GM18498 (cell line): ENCODE results near the gene RNF224.

ENCODE experiments used
- ATAC-seq: cut with Tn5 transposase; IDR thresholded peaks from one replicate; pipeline ENCODE4 v1.9.1; 2021; ENCODE audit warnings: mild to moderate bottlenecking, moderate library complexity; ENCODE audit not compliant: unreplicated experiment

RNF224 gene

GRCh38 chr9:137227054-137227852 is at the start of gene RNF224:
Gene RNF224, plus strand, starts transcription at chr9:137227502. Its CDS starts 834 bp downstream, at chr9:137228336.
- no peak for ATAC-seq

DNA sequence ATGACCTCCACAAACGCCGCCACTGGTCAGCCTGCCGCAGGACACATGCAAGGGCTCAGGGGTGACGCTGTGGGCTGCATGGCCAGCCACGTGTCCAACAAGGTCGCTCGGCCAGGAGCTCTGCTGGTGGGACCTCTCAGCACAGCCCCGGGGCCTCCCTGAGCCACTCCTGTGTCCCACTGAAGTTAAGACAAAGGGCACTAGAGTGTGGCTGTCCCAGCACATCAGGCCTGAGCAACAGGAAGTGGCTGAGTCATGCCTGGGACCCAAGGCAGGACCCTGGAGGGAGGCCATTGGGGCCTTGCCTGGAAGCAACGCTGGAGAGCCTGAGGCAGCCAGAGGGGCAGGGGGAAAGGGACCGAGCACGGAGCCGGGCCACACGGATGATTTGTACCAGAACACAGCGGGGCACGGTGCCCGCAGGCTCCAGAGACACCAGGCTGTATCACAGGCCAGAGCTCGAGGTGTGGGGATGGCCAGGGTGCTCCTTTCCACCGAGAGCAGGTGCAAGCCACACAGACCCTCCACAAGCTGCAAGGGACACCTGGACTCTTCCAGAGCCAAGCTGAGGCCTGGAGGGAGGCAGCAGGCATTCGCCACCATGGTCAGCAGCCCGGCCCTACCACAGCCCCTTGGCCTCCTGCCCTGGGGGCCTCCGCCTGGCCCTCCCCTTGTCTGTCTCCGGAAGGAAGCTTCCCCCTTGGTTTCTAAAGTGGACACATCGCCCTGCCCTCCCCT is 48.9 kb upstream of the RNF224 start:
- no peak for ATAC-seq

DNA sequence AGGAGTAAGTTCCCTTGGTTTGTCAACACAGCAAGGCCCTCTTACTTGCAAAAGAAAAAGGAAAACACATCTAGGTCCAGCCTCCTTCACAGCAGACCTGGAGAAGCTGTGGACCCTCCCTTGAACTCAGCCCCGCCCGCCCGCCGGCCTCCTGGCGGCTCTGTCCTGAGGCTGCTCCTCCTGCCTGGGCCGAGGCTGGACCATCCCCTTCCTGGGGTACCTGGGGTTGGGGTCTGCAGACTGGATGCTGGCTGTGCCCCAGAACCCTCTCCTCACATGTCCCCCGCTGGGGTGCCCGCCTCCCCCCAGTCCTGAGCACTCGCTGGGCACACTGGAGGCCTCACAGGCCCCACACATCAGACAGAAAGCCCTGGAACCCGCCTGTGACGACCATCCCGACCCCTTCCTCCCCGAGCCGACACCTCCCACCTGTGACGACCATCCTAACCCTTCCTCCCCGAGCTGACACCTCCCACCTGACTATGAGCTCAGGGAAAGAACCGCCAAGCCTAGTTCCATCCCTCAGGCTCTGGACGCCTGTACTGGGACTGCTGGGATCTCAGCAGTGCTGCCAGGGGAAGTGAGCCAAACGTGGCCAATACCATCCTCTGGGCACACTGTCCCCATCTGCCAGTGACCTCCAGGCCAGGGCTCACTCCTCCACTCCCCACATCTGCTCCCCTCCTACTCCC is 48.2 kb upstream of the RNF224 start:
- no peak for ATAC-seq

GRCh38 chr9:137179761-137180160 is 47.5 kb upstream of the RNF224 start:
- ATAC-seq, result no peak

DNA sequence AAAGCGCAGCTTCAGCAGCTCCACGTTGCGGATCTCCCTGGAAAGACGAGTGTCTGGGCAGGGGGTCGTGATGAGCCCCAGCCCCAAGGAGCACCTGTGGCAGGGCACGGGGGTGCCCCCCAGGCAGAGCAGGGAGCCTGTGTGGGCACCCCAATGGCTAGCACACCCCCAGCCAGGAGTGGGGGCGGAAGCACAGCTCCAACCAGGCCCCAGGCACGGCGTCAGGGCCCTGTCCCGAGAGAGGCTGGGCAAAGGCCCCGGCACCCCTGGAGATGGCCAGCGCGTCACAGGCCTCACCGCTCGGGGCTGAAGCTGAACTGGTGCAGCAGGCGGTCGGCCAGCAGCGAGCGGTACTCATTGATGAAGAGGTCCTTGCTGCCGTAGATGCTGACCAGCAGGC is 46.8 kb upstream of the RNF224 start:
- no peak for ATAC-seq

DNA sequence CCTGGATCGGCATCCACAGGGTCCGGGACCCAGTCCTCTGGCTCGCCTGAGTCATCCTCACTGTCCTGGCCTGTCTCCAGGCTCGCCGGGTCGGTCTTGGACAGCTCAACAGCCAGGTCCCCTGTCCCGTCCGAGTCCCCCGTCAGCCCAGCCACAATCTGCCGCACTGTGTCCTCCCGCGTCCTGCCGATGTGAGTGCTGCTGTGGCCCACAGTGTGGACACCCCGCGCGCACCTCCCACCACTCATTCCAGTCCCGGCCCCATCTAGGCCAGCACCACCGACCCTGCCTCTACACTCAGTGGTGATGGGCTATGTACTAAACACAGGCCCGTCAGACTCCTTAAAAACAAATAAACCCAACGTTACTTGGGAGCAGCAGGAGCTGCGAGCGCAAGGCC is 45.6 kb upstream of the RNF224 start:
- ATAC-seq, result no peak

DNA sequence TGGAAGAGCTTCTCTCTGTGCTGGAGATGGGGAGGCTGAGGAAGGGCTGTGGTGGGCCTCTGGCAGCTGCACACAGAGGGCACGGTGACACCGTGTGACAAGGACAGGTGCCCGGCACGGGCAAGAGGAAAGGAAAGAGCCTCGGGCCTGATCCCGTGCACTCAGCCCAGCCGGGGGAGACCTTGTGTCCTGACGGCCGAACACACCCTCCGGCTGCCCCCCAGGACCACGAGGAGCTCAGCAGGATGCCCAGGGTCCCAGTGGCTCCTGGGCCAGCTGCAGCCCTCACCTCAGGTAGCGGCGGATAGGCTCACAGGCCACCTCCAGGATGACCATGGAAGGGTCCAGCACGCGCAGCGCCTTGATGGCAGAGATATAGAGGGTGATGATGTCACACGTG is 44.5 kb upstream of the RNF224 start:
- no peak for ATAC-seq

DNA sequence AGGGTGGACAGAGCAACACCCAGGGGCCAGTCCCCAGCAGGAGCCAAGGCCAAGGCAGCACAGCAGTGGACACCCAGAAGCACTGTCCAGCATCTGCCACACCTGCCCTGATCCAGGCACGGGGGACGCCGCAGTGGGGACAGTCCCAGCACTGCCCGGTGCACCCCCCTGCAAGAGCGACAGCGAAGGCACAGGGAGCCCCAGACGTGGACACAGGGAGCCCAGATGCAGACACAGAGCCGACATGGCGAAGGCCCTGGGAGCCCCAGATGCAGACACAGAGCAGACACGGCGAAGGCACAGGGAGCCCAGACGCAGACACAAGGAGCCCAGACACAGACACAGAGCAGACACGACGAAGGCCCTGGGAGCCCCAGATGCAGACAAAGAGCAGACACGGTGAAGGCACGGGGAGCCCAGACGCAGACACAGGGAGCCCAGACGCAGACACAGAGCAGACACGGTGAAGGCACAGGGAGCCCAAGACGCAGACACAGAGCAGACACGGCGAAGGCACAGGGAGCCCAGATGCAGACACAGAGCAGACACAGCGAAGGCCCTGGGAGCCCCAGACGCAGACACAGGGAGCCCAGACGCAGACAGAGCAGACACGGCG is 43.2 kb upstream of the RNF224 start:
- ATAC-seq, result no peak

DNA sequence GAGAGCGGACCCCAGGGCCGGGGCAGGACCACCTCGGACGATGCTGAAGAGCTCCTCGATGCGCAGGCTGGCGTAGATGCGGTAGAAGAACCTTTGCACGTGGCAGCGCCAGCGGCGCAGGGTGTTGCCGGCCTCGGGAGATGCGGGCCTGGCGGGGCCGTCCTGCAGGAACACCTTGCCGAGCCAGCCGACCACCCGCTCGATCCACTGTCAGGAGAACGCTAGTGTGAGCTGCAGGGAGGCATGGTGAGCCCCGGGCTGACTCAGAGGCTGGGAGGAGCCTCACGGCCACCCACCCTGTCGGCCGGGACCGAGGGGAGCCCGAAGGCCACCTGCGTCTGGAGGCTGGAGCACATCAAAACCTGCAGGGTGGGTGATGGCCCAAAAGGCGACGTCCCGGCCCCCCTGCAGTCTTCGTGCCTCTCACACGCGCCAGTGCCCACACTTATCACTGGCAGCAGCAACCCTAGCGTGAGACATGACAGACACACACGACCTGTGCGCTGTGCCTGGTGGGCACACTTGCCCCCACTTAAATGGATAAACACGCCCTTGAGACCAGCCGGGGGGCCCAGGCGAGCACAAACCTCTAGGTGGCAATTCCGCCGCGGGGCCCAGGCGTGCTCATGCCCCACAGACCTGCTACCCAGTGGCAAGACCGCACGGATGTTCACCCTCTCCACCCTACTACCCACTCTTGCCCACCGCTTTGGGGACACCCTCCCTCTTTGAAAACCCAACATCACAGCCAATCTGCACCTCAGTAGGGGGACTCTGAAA is 42.2 kb upstream of the RNF224 start:
- ATAC-seq, result no peak

GRCh38 chr9:137185921-137186320 is 41.4 kb upstream of the RNF224 start:
- ATAC-seq, result no peak

DNA sequence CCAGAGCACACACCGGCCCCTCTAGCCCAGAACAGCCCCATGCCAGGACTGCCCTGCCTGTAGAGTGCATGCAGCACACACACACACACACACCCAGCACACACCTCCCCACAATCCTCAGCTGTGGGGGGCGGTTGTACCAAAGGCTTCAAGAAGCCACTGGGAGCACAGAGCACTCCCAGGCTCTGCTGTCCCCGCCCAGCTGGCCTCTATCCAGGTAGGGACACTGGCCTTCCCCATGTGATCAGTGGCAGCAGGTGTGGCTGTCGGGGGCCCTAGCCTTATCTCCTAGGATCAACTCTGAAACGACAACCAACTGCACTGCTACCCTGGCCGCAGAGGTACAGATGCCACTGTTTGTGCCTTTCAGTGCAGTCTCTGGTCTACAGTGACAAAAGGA is 40.9 kb upstream of the RNF224 start:
- ATAC-seq, result no peak

- ATAC-seq, result no peak
Measured at GRCh38 chr9:137187386-137187785, 39.9 kb upstream of the RNF224 start.

DNA sequence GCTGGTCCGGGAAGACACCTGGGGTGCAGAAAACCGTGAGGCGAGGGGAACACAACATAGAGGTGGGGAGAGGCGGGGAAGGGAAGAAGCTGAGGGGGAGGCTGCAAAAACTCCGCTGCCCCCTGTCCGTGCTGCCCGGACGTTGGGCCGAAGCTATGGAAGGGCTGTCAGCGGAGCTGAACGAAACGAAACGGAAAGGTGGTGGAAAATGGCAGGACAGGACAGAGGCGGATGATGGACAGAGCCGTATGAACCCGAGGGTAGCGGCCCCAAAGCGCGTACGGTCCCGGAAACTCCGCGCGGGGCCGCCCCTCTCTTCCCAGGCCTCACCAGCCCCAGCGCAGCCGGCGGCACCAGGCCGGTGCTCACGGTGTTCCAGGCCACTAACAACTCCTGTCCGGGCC is 39.2 kb upstream of the RNF224 start:
- no peak for ATAC-seq

DNA sequence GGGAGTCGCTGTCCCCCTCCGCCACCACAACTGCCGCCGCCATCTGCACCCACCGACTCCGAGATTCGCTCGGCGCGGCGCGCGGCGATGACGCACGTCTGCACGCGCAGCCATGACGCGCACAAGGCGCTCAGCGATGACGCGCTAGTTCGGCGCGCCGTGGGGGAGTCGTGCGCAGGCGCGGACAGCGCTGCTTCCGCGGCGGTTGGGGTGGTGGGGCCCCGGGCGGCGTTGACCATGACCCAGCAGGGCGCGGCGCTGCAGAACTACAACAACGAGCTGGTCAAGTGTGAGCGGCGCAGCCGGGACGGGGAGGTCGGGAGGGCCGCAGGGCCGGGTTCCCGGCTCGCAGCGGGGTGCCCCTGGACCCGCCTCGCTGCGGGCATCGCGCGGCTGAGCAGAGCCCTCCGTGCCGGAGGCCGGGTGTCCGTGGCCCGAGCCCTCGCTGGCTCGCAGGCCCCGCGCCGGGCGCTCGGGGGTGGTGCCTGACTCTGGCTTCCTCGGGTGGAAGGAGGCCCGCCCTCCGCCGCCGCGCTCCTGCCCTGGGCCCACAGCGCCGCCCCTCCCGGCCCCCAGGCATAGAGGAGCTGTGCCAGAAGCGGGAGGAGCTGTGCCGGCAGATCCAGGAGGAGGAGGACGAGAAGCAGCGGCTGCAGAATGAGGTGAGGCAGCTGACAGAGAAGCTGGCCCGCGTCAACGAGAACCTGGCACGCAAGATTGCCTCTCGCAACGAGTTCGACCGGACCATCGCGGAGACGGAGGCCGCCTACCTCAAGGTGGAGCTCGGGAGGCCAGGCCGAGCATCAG is 38.6 kb upstream of the RNF224 start, which contains the start of the genes ANAPC2 and SSNA1:
Gene ANAPC2 (minus strand): TSS at position 71 of the 807 bp plus-strand sequence. CDS start 28 bp downstream, at position 43.
Gene SSNA1 (plus strand): TSS at position 187 of the 807 bp plus-strand sequence. CDS start 51 bp downstream, at position 238.
- peak; percentile 79 for ATAC-seq

DNA sequence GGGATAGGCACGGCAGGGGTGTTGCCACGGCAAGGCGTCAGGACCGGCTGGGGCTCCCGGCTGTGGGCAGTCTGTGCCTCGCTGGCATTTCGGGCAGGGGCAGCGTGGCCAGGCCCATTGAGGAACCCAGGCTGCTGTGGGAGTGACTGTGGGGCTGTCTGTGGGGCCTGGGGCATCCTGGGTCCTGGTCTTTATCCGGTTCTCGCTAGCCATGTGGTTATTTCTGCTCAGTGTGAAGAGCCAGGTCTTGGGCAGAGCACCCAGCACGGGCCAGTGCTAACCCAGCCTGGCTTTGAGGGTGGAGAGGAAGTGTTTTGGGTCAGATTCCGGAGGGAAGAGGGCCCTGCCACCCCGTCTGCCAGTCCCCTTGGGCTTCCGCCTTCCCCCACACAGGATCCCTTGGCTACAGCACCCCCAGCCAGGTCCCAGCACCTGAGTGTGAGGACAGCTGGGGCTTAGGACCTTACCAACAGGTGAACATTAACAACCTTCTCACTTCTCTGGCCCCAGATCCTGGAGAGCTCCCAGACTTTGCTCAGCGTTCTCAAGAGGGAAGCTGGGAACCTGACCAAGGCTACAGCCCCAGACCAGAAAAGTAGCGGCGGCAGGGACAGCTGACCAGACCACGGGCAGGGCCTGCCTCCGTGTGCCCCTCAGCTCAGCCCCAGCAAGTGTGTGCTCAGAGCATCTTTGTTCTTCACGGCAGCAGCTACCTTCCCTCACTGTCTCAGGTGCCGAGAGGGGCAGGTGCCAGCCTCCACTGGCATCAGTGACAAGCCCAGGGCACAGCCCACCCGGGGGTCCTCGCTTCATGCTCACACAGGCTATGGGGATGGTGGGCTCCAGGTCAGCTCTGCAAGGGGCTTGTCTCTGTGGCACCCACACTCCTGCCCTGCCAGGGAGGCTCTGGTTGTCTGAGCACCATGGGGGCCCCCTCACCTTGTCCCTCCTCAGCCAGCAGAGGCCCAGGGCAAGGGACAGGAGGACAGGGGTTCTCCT is 37.7 kb upstream of the RNF224 start:
- no peak for ATAC-seq

GRCh38 chr9:137190315-137190856 is 36.9 kb upstream of the RNF224 start:
- ATAC-seq, result no peak

DNA sequence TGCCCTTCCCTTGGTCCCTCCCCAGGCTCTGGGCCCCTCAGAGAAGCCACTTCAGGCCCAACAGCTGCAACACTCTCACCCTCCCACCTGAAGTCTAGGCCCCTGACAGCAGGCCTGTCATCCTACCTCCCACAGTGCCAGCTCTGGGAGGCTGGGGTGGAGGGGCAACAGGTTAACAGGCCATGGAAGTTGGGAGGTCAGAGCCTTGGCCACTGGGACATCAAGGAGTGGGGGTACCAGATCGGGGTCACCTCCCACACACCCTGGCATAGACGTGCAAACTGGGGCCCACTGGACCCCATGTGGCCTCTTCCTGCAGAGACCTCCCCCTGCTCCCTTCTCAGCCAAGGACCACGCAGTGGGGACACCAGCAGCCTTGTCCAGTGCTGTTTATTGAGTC is 36.1 kb upstream of the RNF224 start:
- ATAC-seq, result no peak
